SU-DHL-6 (cell line): ENCODE data around the gene KREMEN1.

ENCODE experiments used
- H2AFZ ChIP-seq: fragments of 200-600 bp; sonication (generic); 2 replicates; pipeline ENCODE4 v1.6.1; 2014; ENCODE audit warnings: low read depth, mild to moderate bottlenecking, moderate library complexity, mixed read lengths, antibody characterized with exemption, low read length; ENCODE audit not compliant: severe bottlenecking
- H3F3A ChIP-seq: fragments of 200-600 bp; shearing (Covaris generic); 2 replicates; pipeline ENCODE4 v1.6.0; 2016; ENCODE audit warnings: antibody characterized with exemption, mild to moderate bottlenecking; ENCODE audit not compliant: insufficient read depth
- H3K27ac ChIP-seq: fragments of 200-600 bp; sonication (generic); 2 replicates; pipeline ENCODE4 v1.5.1; 2016; ENCODE audit warnings: low read depth, mild to moderate bottlenecking, low read length, moderate library complexity, mixed read lengths
- H3K27me3 ChIP-seq: fragments of 200-600 bp; sonication (generic), shearing (Covaris generic); 2 replicates; pipeline ENCODE4 v1.6.0; 2014; ENCODE audit warnings: mild to moderate bottlenecking, low read length
- H3K36me3 ChIP-seq: fragments of 200-600 bp; sonication (generic); 2 replicates; pipeline ENCODE4 v1.6.1; 2014; ENCODE audit warnings: mild to moderate bottlenecking, low read length, mixed read lengths
- H3K4me2 ChIP-seq: fragments of 300-600, 200-600 bp; shearing (Covaris generic), sonication (generic); 2 replicates; pipeline ENCODE4 v1.6.0; 2014; ENCODE audit warnings: low read length, low read depth, mild to moderate bottlenecking; ENCODE audit not compliant: poor library complexity, severe bottlenecking
- H3K4me3 ChIP-seq: fragments of 200-600 bp; sonication (generic); 2 replicates; pipeline ENCODE4 v1.5.1; 2014; ENCODE audit warnings: antibody characterized with exemption, low read length, mild to moderate bottlenecking, mixed read lengths; ENCODE audit not compliant: insufficient read depth, poor library complexity, severe bottlenecking
- H3K79me2 ChIP-seq: fragments of 200-600 bp; sonication (generic); 2 replicates; pipeline ENCODE4 v1.6.1; 2014; ENCODE audit warnings: mild to moderate bottlenecking, low read length, moderate library complexity; ENCODE audit not compliant: insufficient read depth
- H3K9ac ChIP-seq: fragments of 200-600 bp; sonication (generic); 2 replicates; pipeline ENCODE4 v1.7.0; 2014; ENCODE audit warnings: mild to moderate bottlenecking, low read length
- H3K9me2 ChIP-seq: fragments of 200-600 bp; sonication (generic); replicated peaks from 2 replicates; pipeline ENCODE4 v1.6.1; 2014; ENCODE audit warnings: low read length; ENCODE audit not compliant: insufficient read depth
- H3K9me3 ChIP-seq: fragments of 200-600 bp; sonication (generic); 2 replicates; pipeline ENCODE4 v1.6.1; 2014; ENCODE audit warnings: low read length, mixed read lengths; ENCODE audit not compliant: insufficient read depth
- H4K20me1 ChIP-seq: fragments of 200-600 bp; sonication (generic); 2 replicates; pipeline ENCODE4 v1.6.1; 2014; ENCODE audit warnings: low read depth, mild to moderate bottlenecking, antibody characterized with exemption, low read length, moderate library complexity, mixed read lengths
- CTCF ChIP-seq: fragments of 200-600 bp; sonication (generic); IDR thresholded peaks from one replicate; pipeline ENCODE4 v1.5.1; 2017; ENCODE audit warnings: antibody characterized with exemption, mild to moderate bottlenecking, low read length, moderate library complexity; ENCODE audit not compliant: insufficient read depth, poor library complexity, severe bottlenecking
- EZH2phosphoT487 ChIP-seq: fragments of 200-600 bp; sonication (generic), shearing (Covaris generic); conservative IDR thresholded peaks from 2 replicates; pipeline ENCODE4 v1.6.1; 2018; ENCODE audit warnings: mild to moderate bottlenecking, antibody characterized with exemption, low read length, moderate library complexity, mixed read lengths

The KREMEN1 gene

GRCh38 chr22:29060931-29061330 is 11.9 kb upstream of the KREMEN1 start:
- no peaks in the 10 kb centered on the region for H3K9me3 ChIP-seq
- no peaks in the 10 kb centered on the region for H3K27me3 ChIP-seq
- no peaks in the 10 kb centered on the region for H3K79me2 ChIP-seq
- no peaks in the 10 kb centered on the region for H4K20me1 ChIP-seq
- H3K9me2 ChIP-seq = no peaks in the 10 kb centered on the region
- no peak overlapping the region for H3K4me3 ChIP-seq
- no peak overlapping the region for H3K9ac ChIP-seq
- H3K27ac ChIP-seq = no peak overlapping the region
- no peak overlapping the region for H2AFZ ChIP-seq
- no peaks in the 10 kb centered on the region for H3F3A ChIP-seq
- no peak for TF ChIP-seq CTCF
- no peak overlapping the region for H3K4me2 ChIP-seq
- H3K36me3 ChIP-seq = no peaks in the 10 kb centered on the region

- H3K79me2 ChIP-seq = no peaks in the 10 kb centered on the region
- H3F3A ChIP-seq = no peaks in the 10 kb centered on the region
- no peak within 1 kb of the TSS for H3K9ac ChIP-seq
- no peaks in the 10 kb centered on the region for H3K9me2 ChIP-seq
- H2AFZ ChIP-seq = no peak within 1 kb of the TSS
- no peak within 1 kb of the TSS for H3K4me3 ChIP-seq
- H3K9me3 ChIP-seq = no peaks in the 10 kb centered on the region
- H3K36me3 ChIP-seq = no peaks in the 10 kb centered on the region
- H4K20me1 ChIP-seq = no peaks in the 10 kb centered on the region
- no peak within 1 kb of the TSS for H3K4me2 ChIP-seq
- H3K27me3 ChIP-seq = no peaks in the 10 kb centered on the region
- H3K27ac ChIP-seq = no peak within 1 kb of the TSS
- no peak for TF ChIP-seq CTCF
- TF ChIP-seq EZH2phosphoT487 = no peak
Measured at GRCh38 chr22:29061773-29062172, 11.1 kb upstream of the KREMEN1 start, which contains the start of gene C22orf31. TSS of gene C22orf31 (minus strand) at chr22:29061831. CDS start at chr22:29061792, 39 bp downstream.

- H2AFZ ChIP-seq = no peak overlapping the region
- no peaks in the 10 kb centered on the region for H3F3A ChIP-seq
- no peak overlapping the region for H3K4me3 ChIP-seq
- H3K36me3 ChIP-seq = no peaks in the 10 kb centered on the region
- H3K79me2 ChIP-seq = no peaks in the 10 kb centered on the region
- no peak overlapping the region for H3K9ac ChIP-seq
- H3K27me3 ChIP-seq = no peaks in the 10 kb centered on the region
- no peaks in the 10 kb centered on the region for H3K9me2 ChIP-seq
- H3K9me3 ChIP-seq = no peaks in the 10 kb centered on the region
- no peak overlapping the region for H3K27ac ChIP-seq
- H4K20me1 ChIP-seq = no peaks in the 10 kb centered on the region
- TF ChIP-seq CTCF (no peak), EZH2phosphoT487 (no peak)
- no peak overlapping the region for H3K4me2 ChIP-seq
Measured at GRCh38 chr22:29062286-29062821, 10.5 kb upstream of the KREMEN1 start.
